ENCODE results near the gene HTN3.

GRCh38 chr4:69994782-69995181 is 33.5 kb upstream of the HTN3 start:
- TF ChIP-seq EZH2 (IDR thresholded peaks at IDR 0.05; ENCODE audit: low read length, unreplicated experiment) (no peak), CTCF (conservative IDR thresholded peaks at IDR 0.05; ENCODE audit: low read depth, low read length) (no peak)
